Neuronal stem cell (in vitro differentiated cells): ENCODE data around the gene IGF1R.

Experiments
- DNase-seq: peaks from one replicate; pipeline ENCODE4 v3.0.0-alpha.2; 2013; ENCODE audit warnings: low spot score
- H2AFZ ChIP-seq: one replicate; pipeline ENCODE4 v1.6.1; 2013; ENCODE audit warnings: mild to moderate bottlenecking, low read length, inconsistent platforms
- H2AK5ac ChIP-seq: 2 replicates; pipeline ENCODE4 v1.6.1; 2013; ENCODE audit warnings: low read depth, mild to moderate bottlenecking, inconsistent platforms, low read length, moderate library complexity, mixed read lengths
- H2BK120ac ChIP-seq: 2 replicates; pipeline ENCODE4 v1.6.1; 2013; ENCODE audit warnings: low read depth, mild to moderate bottlenecking, inconsistent platforms, low read length, moderate library complexity, mixed read lengths
- H2BK12ac ChIP-seq: one replicate; pipeline ENCODE4 v1.6.1; 2013; ENCODE audit warnings: low read length, inconsistent platforms
- H2BK15ac ChIP-seq: 2 replicates; pipeline ENCODE4 v1.6.1; 2013; ENCODE audit warnings: mild to moderate bottlenecking, low read length, inconsistent platforms, mixed read lengths
- H2BK5ac ChIP-seq: one replicate; pipeline ENCODE4 v1.6.1; 2013; ENCODE audit warnings: inconsistent platforms, mild to moderate bottlenecking, low read length, moderate library complexity
- H3K14ac ChIP-seq: one replicate; pipeline ENCODE4 v1.6.1; 2013; ENCODE audit warnings: low read length, inconsistent platforms
- H3K18ac ChIP-seq: 2 replicates; pipeline ENCODE4 v1.6.1; 2013; ENCODE audit warnings: low read length, inconsistent platforms
- H3K23ac ChIP-seq: 2 replicates; pipeline ENCODE4 v1.6.1; 2013; ENCODE audit warnings: low read depth, mild to moderate bottlenecking, mixed read lengths, low read length, inconsistent platforms; ENCODE audit not compliant: poor library complexity
- H3K27ac ChIP-seq: replicated peaks from 3 replicates; pipeline ENCODE4 v1.5.1; 2013; ENCODE audit warnings: low read length, inconsistent platforms
- H3K27me3 ChIP-seq, 3 experiments: 2 replicates each; pipeline ENCODE4 v1.6.1; 2013; ENCODE audit warnings: low read length in 3 of 3, mild to moderate bottlenecking in 2 of 3, inconsistent platforms in 1 of 3, low read depth in 1 of 3, mixed read lengths in 1 of 3, moderate library complexity in 1 of 3; ENCODE audit not compliant: control insufficient read depth in 3 of 3, insufficient read depth in 3 of 3
- H3K36me3 ChIP-seq, 2 donors: replicated peaks in 1 of 2; 2 replicates each; pipeline ENCODE4 v1.6.1; 2013; ENCODE audit warnings: low read length in 2 of 2; ENCODE audit not compliant: control insufficient read depth in 2 of 2, insufficient read depth in 2 of 2
- H3K4ac ChIP-seq: 2 replicates; pipeline ENCODE4 v1.6.1; 2013; ENCODE audit warnings: inconsistent platforms, mild to moderate bottlenecking, low read length, moderate library complexity
- H3K4me1 ChIP-seq, 2 donors: 1 replicate in 1 of 2; 2 replicates in 1 of 2; pipeline ENCODE4 v1.6.1; 2013; ENCODE audit warnings: low read length in 2 of 2, low read depth in 1 of 2; ENCODE audit not compliant: control insufficient read depth in 2 of 2, insufficient read depth in 1 of 2
- H3K4me2 ChIP-seq: one replicate; pipeline ENCODE4 v1.6.1; 2013; ENCODE audit warnings: mild to moderate bottlenecking, low read length, inconsistent platforms; ENCODE audit not compliant: insufficient read depth, poor library complexity, severe bottlenecking
- H3K4me3 ChIP-seq, 2 donors: 2 replicates each; pipeline ENCODE4 v1.5.1; 2013; ENCODE audit warnings: low read length in 2 of 2, mild to moderate bottlenecking in 2 of 2, inconsistent platforms in 1 of 2, moderate library complexity in 1 of 2
- H3K79me1 ChIP-seq: one replicate; pipeline ENCODE4 v1.6.1; 2013; ENCODE audit warnings: low read depth, mild to moderate bottlenecking, inconsistent platforms, low read length, moderate library complexity
- H3K9ac ChIP-seq: one replicate; pipeline ENCODE4 v1.6.1; 2013; ENCODE audit warnings: mild to moderate bottlenecking, low read depth, low read length, inconsistent platforms; ENCODE audit not compliant: poor library complexity
- H3K9me3 ChIP-seq, 2 donors: replicated peaks in 1 of 2; 2 replicates each; pipeline versions ENCODE3 to v1.6.1; 2013; ENCODE audit warnings: low read length in 2 of 2, mild to moderate bottlenecking in 2 of 2, inconsistent platforms in 1 of 2, low read depth in 1 of 2, mixed read lengths in 1 of 2, moderate library complexity in 1 of 2; ENCODE audit not compliant: control insufficient read depth in 2 of 2, insufficient read depth in 1 of 2
- H4K8ac ChIP-seq: one replicate; pipeline ENCODE4 v1.6.1; 2013; ENCODE audit warnings: low read depth, mild to moderate bottlenecking, inconsistent platforms, low read length, moderate library complexity
- H4K91ac ChIP-seq: one replicate; pipeline ENCODE4 v1.6.1; 2013; ENCODE audit warnings: low read length, low read depth, mild to moderate bottlenecking, inconsistent platforms; ENCODE audit not compliant: poor library complexity
- WGBS, 2 donors: extraction: QIAGEN DNeasy Blood & Tissue Kit; methylation state at CpG; one replicate each; pipeline ENCODE4 v1.1.7; 2013; ENCODE audit warnings: missing lambda C conversion rate in 2 of 2, mixed read lengths in 1 of 2; ENCODE audit not compliant: insufficient read length in 2 of 2, insufficient replicate concordance in 1 of 2; ENCODE audit errors: extremely low coverage in 2 of 2; 5-methylcytosine and 5-hydroxymethylcytosine counted together

IGF1R gene

GRCh38 chr15:98728082-98728810 is 79.9 kb downstream of the IGF1R start:
- Histone ChIP-seq H3K14ac (no peak overlapping the region), H4K8ac (no peak overlapping the region), H2BK15ac (no peak overlapping the region), H3K27ac (peak overlapping the region; percentile 26), H3K4me2 (no peak overlapping the region), H3K27me3 (no peaks in the 10 kb centered on the region), H3K4me1 (peaks cover 24 to 37% of the 10 kb centered on the region in 2 donors), H3K9me3 (peaks cover 0 to 4% of the 10 kb centered on the region in 2 donors), H3K4ac (no peak overlapping the region), H3K9ac (no peak overlapping the region), H2AFZ (no peak overlapping the region), H3K4me3 (no peak overlapping the region), H4K91ac (no peak overlapping the region), H2BK5ac (no peak overlapping the region), H2AK5ac (peak overlapping the region; percentile 30), H3K18ac (peak overlapping the region; percentile 24), H3K79me1 (peaks cover 3% of the 10 kb centered on the region), H3K23ac (no peak overlapping the region), H2BK12ac (no peak overlapping the region), H2BK120ac (no peak overlapping the region), H3K36me3 (no peaks in the 10 kb centered on the region)
- DNase-seq: no peak
- WGBS, 2 donors: no CpG with 5 or more reads among the region's 13 CpGs

- peaks cover 0 to 8% of the 10 kb centered on the region in 2 donors for H3K9me3 ChIP-seq
- no peak overlapping the region for H3K23ac ChIP-seq
- no peak overlapping the region for H3K4me3 ChIP-seq
- no peak overlapping the region for H2BK5ac ChIP-seq
- H3K14ac ChIP-seq: no peak overlapping the region
- H2AFZ ChIP-seq: no peak overlapping the region
- no peak overlapping the region for H3K18ac ChIP-seq
- H3K36me3 ChIP-seq: no peaks in the 10 kb centered on the region
- H3K4me1 ChIP-seq: peaks cover 24 to 37% of the 10 kb centered on the region in 2 donors
- no peak overlapping the region for H3K27ac ChIP-seq
- no peak for DNase-seq
- no peak overlapping the region for H2BK12ac ChIP-seq
- no peak overlapping the region for H3K4me2 ChIP-seq
- no peak overlapping the region for H4K91ac ChIP-seq
- H2AK5ac ChIP-seq: peak overlapping the region; percentile 30
- H2BK120ac ChIP-seq: no peak overlapping the region
- no peak overlapping the region for H3K9ac ChIP-seq
- WGBS, 2 donors: no CpG with 5 or more reads among the region's 2 CpGs
- no peak overlapping the region for H4K8ac ChIP-seq
- no peaks in the 10 kb centered on the region for H3K27me3 ChIP-seq
- no peak overlapping the region for H3K4ac ChIP-seq
- H2BK15ac ChIP-seq: no peak overlapping the region
- peaks cover 3% of the 10 kb centered on the region for H3K79me1 ChIP-seq
Observed at GRCh38 chr15:98728811-98729160, 80.4 kb downstream of the IGF1R start.

GRCh38 chr15:98729446-98730042 is 81.2 kb downstream of the IGF1R start:
- no peak overlapping the region for H3K14ac ChIP-seq
- no peak overlapping the region for H2BK15ac ChIP-seq
- H4K91ac ChIP-seq: no peak overlapping the region
- H3K4ac ChIP-seq: no peak overlapping the region
- H3K4me1 ChIP-seq: peaks cover 25 to 37% of the 10 kb centered on the region in 2 donors
- H3K27ac ChIP-seq: no peak overlapping the region
- WGBS, 2 donors: no CpG with 5 or more reads among the region's 3 CpGs
- H2BK120ac ChIP-seq: no peak overlapping the region
- no peak overlapping the region for H3K9ac ChIP-seq
- no peaks in the 10 kb centered on the region for H3K27me3 ChIP-seq
- H4K8ac ChIP-seq: no peak overlapping the region
- H2BK5ac ChIP-seq: no peak overlapping the region
- H2AFZ ChIP-seq: no peak overlapping the region
- peaks cover 3% of the 10 kb centered on the region for H3K79me1 ChIP-seq
- no peak overlapping the region for H3K4me2 ChIP-seq
- H3K18ac ChIP-seq: no peak overlapping the region
- H3K4me3 ChIP-seq: no peak overlapping the region
- no peak overlapping the region for H3K23ac ChIP-seq
- DNase-seq: no peak
- H3K36me3 ChIP-seq: no peaks in the 10 kb centered on the region
- H3K9me3 ChIP-seq: peaks cover 0 to 10% of the 10 kb centered on the region in 2 donors
- H2BK12ac ChIP-seq: no peak overlapping the region
- no peak overlapping the region for H2AK5ac ChIP-seq

GRCh38 chr15:98730860-98731711 is 82.7 kb downstream of the IGF1R start:
- Histone ChIP-seq H3K27me3 (no peaks in the 10 kb centered on the region), H2AFZ (no peak overlapping the region), H2AK5ac (no peak overlapping the region), H3K9me3 (peaks cover 0 to 9% of the 10 kb centered on the region in 2 donors), H3K4me1 (peaks cover 25 to 37% of the 10 kb centered on the region in 2 donors), H3K27ac (no peak overlapping the region), H3K36me3 (no peaks in the 10 kb centered on the region), H2BK120ac (no peak overlapping the region), H2BK12ac (no peak overlapping the region), H3K9ac (no peak overlapping the region), H3K23ac (no peak overlapping the region), H3K79me1 (peaks cover 3% of the 10 kb centered on the region), H4K91ac (no peak overlapping the region), H3K18ac (no peak overlapping the region), H2BK5ac (no peak overlapping the region), H3K14ac (no peak overlapping the region), H3K4me3 (no peak overlapping the region), H2BK15ac (no peak overlapping the region), H4K8ac (no peak overlapping the region), H3K4ac (no peak overlapping the region), H3K4me2 (no peak overlapping the region)
- no CpG with 5 or more reads among the region's 13 CpGs for WGBS, 2 donors
- DNase-seq: no peak
